Left ventricle myocardium inferior (tissue), 1 donor: Measurements from ENCODE around the gene SCT. TPM values are rescaled to one million over a fixed set of nuclear protein-coding genes. Genes with fewer than 3 reads are reported as not detected.

Experiments
- DNase-seq: peaks from one replicate; pipeline ENCODE4 v3.0.0-alpha.2; 2020
- H3K27ac ChIP-seq: fragments of 200-600 bp; replicated peaks from 2 replicates; pipeline ENCODE4 v1.8.0; 2021
- H3K27me3 ChIP-seq: fragments of 200-600 bp; 2 replicates; pipeline ENCODE4 v1.8.0; 2021; ENCODE audit warnings: low read depth
- H3K36me3 ChIP-seq: fragments of 200-600 bp; 2 replicates; pipeline ENCODE4 v1.8.0; 2021
- H3K4me1 ChIP-seq: fragments of 200-600 bp; 2 replicates; pipeline ENCODE4 v1.8.0; 2021
- H3K4me3 ChIP-seq: fragments of 200-600 bp; 2 replicates; pipeline ENCODE4 v1.8.0; 2021; ENCODE audit warnings: mild to moderate bottlenecking, moderate library complexity
- H3K9me3 ChIP-seq: fragments of 200-600 bp; replicated peaks from 2 replicates; pipeline ENCODE4 v1.8.0; 2021
- CTCF ChIP-seq: fragments of 200-600 bp; IDR thresholded peaks from 2 replicates; pipeline ENCODE4 v1.8.0; 2021; ENCODE audit warnings: antibody characterized with exemption, mild to moderate bottlenecking, borderline replicate concordance
- intact Hi-C: fragments of 100-400 bp; cut with micrococcal nuclease; formaldehyde crosslinking; loops from one replicate; pipeline ENCODE4 v1.11.0; 2022
- total RNA-seq: library from RNA; stranded (reverse); fragmentation: NEBNext Ultra II Directional; extraction: Animal tissue kit (Norgen Biotek cat#: 25700); gene quantifications from one replicate; pipeline ENCODE4 v1.2.1, GENCODE V29; 2021
- donor health status: DM: no; HTN: yes; CAD: no; lungs with severe emphysema.

The SCT gene
- total RNA-seq, 1 donor from 2014 or later = not detected

DNA sequence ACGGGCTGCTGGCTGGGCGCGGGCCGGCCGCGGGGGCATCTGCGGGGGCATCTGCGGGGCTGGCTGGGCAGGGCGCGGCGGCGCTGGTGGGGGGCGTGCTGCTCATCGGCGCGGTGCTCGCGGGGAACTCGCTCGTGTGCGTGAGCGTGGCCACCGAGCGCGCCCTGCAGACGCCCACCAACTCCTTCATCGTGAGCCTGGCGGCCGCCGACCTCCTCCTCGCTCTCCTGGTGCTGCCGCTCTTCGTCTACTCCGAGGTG lies 10.3 kb upstream of the SCT start:
- H3K4me1 ChIP-seq = peaks cover 41% of the 10 kb centered on the region
- no peak overlapping the region for H3K27ac ChIP-seq
- peaks cover 49% of the 10 kb centered on the region for H3K27me3 ChIP-seq
- peak overlapping the region; percentile 51 for H3K4me3 ChIP-seq
- H3K36me3 ChIP-seq = no peaks in the 10 kb centered on the region
- DNase-seq = no peak
- H3K9me3 ChIP-seq = no peaks in the 10 kb centered on the region
- TF ChIP-seq CTCF = no peak
- intact Hi-C loops = no loop called here

DNA sequence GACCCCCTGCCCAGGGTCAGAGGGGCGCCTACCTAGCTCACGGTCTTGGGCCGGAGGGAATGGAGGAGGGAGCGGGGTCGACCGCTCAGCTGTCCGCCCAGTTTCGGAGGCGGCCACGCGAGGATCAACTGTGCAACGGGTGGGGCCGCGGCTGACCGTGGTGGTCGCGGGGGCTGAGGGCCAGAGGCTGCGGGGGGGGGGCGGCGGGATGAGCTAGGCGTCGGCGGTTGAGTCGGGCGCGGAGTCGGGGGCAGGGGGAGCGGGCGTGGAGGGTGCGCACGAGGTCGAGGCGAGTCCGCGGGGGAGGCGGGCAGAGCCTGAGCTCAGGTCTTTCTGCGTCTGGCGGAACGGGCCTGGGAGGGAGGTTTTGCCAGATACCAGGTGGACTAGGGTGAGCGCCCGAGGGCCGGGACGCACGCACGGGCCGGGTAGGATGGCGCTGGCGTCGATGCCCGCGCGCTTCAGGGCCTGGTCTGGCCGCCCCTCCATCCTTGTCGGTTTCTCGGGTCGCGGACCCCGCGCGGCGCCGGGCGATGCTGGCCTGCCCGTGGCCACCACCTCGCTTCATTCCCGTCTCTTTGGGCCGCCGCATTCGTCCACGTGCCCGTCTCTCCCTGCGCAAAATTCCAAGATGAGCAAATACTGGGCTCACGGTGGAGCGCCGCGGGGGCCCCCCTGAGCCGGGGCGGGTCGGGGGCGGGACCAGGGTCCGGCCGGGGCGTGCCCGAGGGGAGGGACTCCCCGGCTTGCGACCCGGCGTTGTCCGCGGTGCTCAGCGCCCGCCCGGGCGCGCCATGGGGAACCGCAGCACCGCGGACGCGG lies 9.7 kb upstream of the SCT start, which contains the start of gene DRD4:
TSS of gene DRD4 (plus strand) at position 759 of the 822 bp plus-strand sequence. CDS start at position 795, 36 bp downstream.
- Histone ChIP-seq H3K4me3 (peak within 1 kb of the TSS; percentile 51), H3K27ac (no peak within 1 kb of the TSS), H3K9me3 (no peaks in the 10 kb centered on the region), H3K4me1 (peaks cover 41% of the 10 kb centered on the region), H3K36me3 (no peaks in the 10 kb centered on the region), H3K27me3 (peaks cover 49% of the 10 kb centered on the region)
- no peak for DNase-seq
- no peak for TF ChIP-seq CTCF
- intact Hi-C loops = no loop called here

- no peaks in the 10 kb centered on the region for H3K36me3 ChIP-seq
- no peak overlapping the region for H3K4me3 ChIP-seq
- H3K4me1 ChIP-seq = peaks cover 41% of the 10 kb centered on the region
- no peak overlapping the region for H3K27ac ChIP-seq
- H3K27me3 ChIP-seq = peaks cover 49% of the 10 kb centered on the region
- intact Hi-C loops = no loop called here
- no peak for DNase-seq
- no peak for TF ChIP-seq CTCF
- H3K9me3 ChIP-seq = no peaks in the 10 kb centered on the region
These were observed 9.0 kb upstream of the SCT start for GRCh38 chr11:635945-636510.

- H3K4me3 ChIP-seq = no peak overlapping the region
- intact Hi-C loops = no loop called here
- peaks cover 14% of the 10 kb centered on the region for H3K27me3 ChIP-seq
- peaks cover 15% of the 10 kb centered on the region for H3K4me1 ChIP-seq
- H3K9me3 ChIP-seq = no peaks in the 10 kb centered on the region
- H3K27ac ChIP-seq = no peak overlapping the region
- H3K36me3 ChIP-seq = no peaks in the 10 kb centered on the region
- DNase-seq = no peak
- no peak for TF ChIP-seq CTCF
These were observed 3.9 kb upstream of the SCT start for GRCh38 chr11:630871-631270.

DNA sequence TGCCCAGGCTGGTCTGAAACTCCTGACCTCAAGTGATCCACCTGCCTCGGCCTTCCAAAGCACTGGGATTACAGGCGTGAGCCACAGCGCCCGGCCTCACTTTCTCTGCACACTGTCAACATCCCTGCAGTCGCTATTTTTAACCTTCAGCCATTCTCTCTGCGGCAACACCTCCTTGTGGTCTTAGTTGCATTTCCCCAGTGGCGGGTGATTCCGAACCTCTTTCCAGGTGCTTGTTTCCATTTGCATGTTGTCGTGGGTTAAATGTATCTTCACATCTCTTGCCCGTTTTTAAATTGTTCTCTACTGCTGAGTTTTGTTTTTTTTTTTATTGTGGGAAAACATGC lies 2.2 kb upstream of the SCT start:
- intact Hi-C loops = no loop called here
- peak; percentile 41 for TF ChIP-seq CTCF
- no peak for DNase-seq

More for the DNA sequence above, 2.2 kb upstream of the SCT start:
- peaks cover 27% of the 10 kb centered on the region for H3K27me3 ChIP-seq
- H3K27ac ChIP-seq = peak overlapping the region; percentile 58
- no peaks in the 10 kb centered on the region for H3K36me3 ChIP-seq
- H3K4me1 ChIP-seq = peaks cover 15% of the 10 kb centered on the region
- no peak overlapping the region for H3K4me3 ChIP-seq
- no peaks in the 10 kb centered on the region for H3K9me3 ChIP-seq
